ENCODE measurements around the gene DAPK2. TPM values are rescaled to one million over a fixed set of nuclear protein-coding genes. Genes with fewer than 3 reads are reported as not detected.

The DAPK2 gene
- total and polyA plus RNA-seq, 2 of the 4 experiments (the other 2 are of a cell fraction) = 0.34 to 0.36 TPM

- Histone ChIP-seq H4K91ac (ENCODE audit: insufficient read depth, low read depth, low read length) (no peak overlapping the region), H2BK5ac (ENCODE audit: low read depth, low read length, poor library complexity, severe bottlenecking) (no peak overlapping the region), H3K14ac (replicated peaks; ENCODE audit: low read depth, low read length) (no peak overlapping the region), H3K4me3 (ENCODE audit: insufficient read depth, low read depth, low read length) (no peak overlapping the region), H4K20me1 (ENCODE audit: insufficient read depth, low read length) (no peaks in the 10 kb centered on the region), H3K9ac (ENCODE audit: low read depth, low read length) (no peak overlapping the region), H3K9me1 (ENCODE audit: insufficient read depth, low read length) (no peaks in the 10 kb centered on the region), H2BK120ac (ENCODE audit: low read depth, low read length) (no peak overlapping the region), H3K23ac (ENCODE audit: low read depth, low read length) (no peak overlapping the region), H2AK9ac (replicated peaks; ENCODE audit: low read depth, low read length, poor library complexity) (no peak overlapping the region), H3K36me3 (ENCODE audit: control insufficient read depth, insufficient read depth, low read length) (no peaks in the 10 kb centered on the region), H3K9me3 (ENCODE audit: control insufficient read depth, insufficient read depth, low read length) (no peaks in the 10 kb centered on the region), H3K4me2 (ENCODE audit: low read depth, low read length) (no peak overlapping the region), H2AK5ac (ENCODE audit: low read depth, low read length) (no peak overlapping the region), H3K18ac (ENCODE audit: low read depth, low read length) (no peak overlapping the region), H2BK15ac (ENCODE audit: low read depth, low read length) (no peak overlapping the region), H4K5ac (ENCODE audit: low read depth, low read length) (no peak overlapping the region), H3K56ac (ENCODE audit: extremely low read depth, insufficient read depth, low read length) (no peak overlapping the region), H3K4ac (ENCODE audit: low read depth, low read length) (no peak overlapping the region), H3K79me1 (ENCODE audit: low read depth in 1 of 2, low read length in 2 of 2) (no peaks in the 10 kb centered on the region), H3K4me1 (ENCODE audit: control insufficient read depth, insufficient read depth, low read length) (peaks cover 11% of the 10 kb centered on the region; the same call in 1 of the 2 replicates), H3K27ac (ENCODE audit: insufficient read depth, low read length) (no peak overlapping the region), H2AFZ (replicated peaks; ENCODE audit: low read length, poor library complexity) (no peak overlapping the region), H4K8ac (ENCODE audit: low read depth in 2 of 2, low read length in 2 of 2) (no peak overlapping the region), H3K27me3 (ENCODE audit: control insufficient read depth, insufficient read depth, low read length) (peaks cover 10% of the 10 kb centered on the region), H2BK20ac (ENCODE audit: low read depth, low read length) (no peak overlapping the region)
- no TSS peak for BruUV-seq (replicated peaks)
- no peak for TF ChIP-seq ELK1 (IDR thresholded peaks at IDR 0.05; ENCODE audit: borderline replicate concordance, low read depth, low read length)
- ChIA-PET CTCF (no interaction called here), POLR2A (ENCODE audit: unreplicated experiment) (no interaction called here)
- dilution Hi-C loops (cut with HindIII; ENCODE audit: low sequenced_read_pairs, unreplicated experiment) = no loop called here
- ATAC-seq (ENCODE audit: low read depth) (no peak), DNase-seq (no peak)
- in situ Hi-C loops (cut with MboI; ENCODE audit: low sequenced_read_pairs) = no loop called here
- 100% methylated on average over 1 of the region's 7 CpGs; no CpG with 5 or more reads in 1 of the 2 experiments for WGBS, 2 experiments (ENCODE audit: extremely low coverage in 2 of 2, insufficient read length in 1 of 2)
- intact Hi-C loops (cut with micrococcal nuclease) = no loop called here
Measured at GRCh38 chr15:63908281-63908680, 138.0 kb downstream of the DAPK2 start.
